Measurements from ENCODE around the gene TGDS.

- TF ChIP-seq CTCF (IDR thresholded peaks at IDR 0.05; ENCODE audit: low read length) (no peak), EZH2 (IDR thresholded peaks at IDR 0.05; ENCODE audit: borderline replicate concordance, low read length) (no peak)
Measured at GRCh38 chr13:94595950-94596574, at the start of gene TGDS.

Data from OCI-LY1 (cell line).